ENCODE results near the gene ADCY1. TPM values are rescaled to one million over a fixed set of nuclear protein-coding genes. Genes with fewer than 3 reads are reported as not detected.

Gene ADCY1
- total RNA-seq, 1 donor from 2014 or later, result 2.8 TPM

GRCh38 chr7:45595809-45596664, 21.9 kb downstream of the ADCY1 start:
- no peak for DNase-seq
- no peak overlapping the region for H3K4me3 ChIP-seq
- intact Hi-C loops (cut with micrococcal nuclease), result no loop called here

DNA sequence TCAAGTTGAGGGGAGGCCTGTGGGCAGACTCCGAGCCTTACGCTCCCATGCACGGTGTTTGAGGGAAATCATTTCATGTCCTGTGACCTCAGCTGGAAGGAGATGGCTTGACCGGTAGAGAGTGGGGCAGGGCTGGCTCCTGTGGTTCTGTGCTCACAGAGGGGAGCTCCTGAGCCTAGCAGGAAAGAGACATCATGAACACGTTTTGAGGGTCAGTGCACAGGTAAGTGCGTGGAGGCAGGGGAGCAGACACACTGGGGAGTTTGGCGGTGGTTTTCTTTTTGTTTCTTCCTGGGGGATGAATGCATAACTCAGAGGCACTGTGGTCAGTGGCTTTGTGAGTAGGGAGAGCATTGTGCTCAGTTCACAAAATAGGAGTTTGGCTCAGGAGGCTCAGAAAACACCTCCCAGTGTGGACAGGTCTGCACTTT, 22.5 kb downstream of the ADCY1 start:
- H3K27ac ChIP-seq (replicated peaks), result no peak overlapping the region
- H3K4me1 ChIP-seq, result peaks cover 12% of the 10 kb centered on the region
- no peak overlapping the region for H3K4me3 ChIP-seq
- intact Hi-C loops (cut with micrococcal nuclease), result no loop called here
- no peak for TF ChIP-seq CTCF (IDR thresholded peaks at IDR 0.05; ENCODE audit: borderline replicate concordance)
- no peaks in the 10 kb centered on the region for H3K27me3 ChIP-seq (ENCODE audit: low read depth)
- no peaks in the 10 kb centered on the region for H3K9me3 ChIP-seq (replicated peaks)
- no peaks in the 10 kb centered on the region for H3K36me3 ChIP-seq
- no peak for DNase-seq

More at GRCh38 chr7:45595809-45596664, 21.9 kb downstream of the ADCY1 start:
- TF ChIP-seq CTCF (IDR thresholded peaks at IDR 0.05; ENCODE audit: borderline replicate concordance), result no peak
- Histone ChIP-seq H3K27me3 (ENCODE audit: low read depth) (no peaks in the 10 kb centered on the region), H3K27ac (replicated peaks) (no peak overlapping the region), H3K4me1 (peaks cover 12% of the 10 kb centered on the region), H3K9me3 (replicated peaks) (no peaks in the 10 kb centered on the region), H3K36me3 (no peaks in the 10 kb centered on the region)

DNA sequence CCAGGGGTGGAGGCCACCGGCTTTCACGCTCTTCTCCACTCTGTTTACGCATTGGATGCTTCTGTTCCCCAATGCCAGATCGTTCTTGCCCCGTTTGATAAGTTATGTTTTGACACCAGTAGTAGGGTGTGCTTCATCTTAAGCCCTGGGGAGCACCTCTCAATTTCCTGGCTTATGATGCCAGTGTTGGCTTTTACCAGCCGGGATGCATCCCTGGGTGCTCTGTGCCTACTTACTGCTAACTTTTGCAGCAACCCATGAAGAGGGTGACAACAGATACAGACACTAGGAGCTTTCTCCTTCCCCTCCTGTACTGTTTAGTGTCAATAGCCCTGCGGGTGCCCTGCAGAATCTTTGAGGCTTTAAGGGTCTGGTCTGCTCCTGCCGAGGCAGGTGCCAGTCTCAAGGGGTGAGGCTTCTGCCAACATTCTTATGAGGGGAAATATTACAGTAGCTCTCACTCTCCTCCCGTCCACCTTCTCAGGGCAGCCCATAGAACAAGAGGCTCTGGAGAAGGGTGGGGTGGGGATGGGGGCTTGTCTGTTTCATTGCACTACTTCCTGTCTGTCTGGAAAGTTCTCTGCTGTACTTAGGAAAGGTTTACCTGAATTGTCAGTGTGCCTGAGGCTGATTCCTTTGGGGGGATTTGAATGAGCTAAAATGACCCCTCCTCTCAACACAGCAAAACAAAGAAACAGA, 23.3 kb downstream of the ADCY1 start:
- Histone ChIP-seq H3K9me3 (replicated peaks) (no peaks in the 10 kb centered on the region), H3K4me1 (peaks cover 12% of the 10 kb centered on the region), H3K4me3 (no peak overlapping the region), H3K27ac (replicated peaks) (no peak overlapping the region), H3K27me3 (ENCODE audit: low read depth) (no peaks in the 10 kb centered on the region), H3K36me3 (no peaks in the 10 kb centered on the region)
- no peak for TF ChIP-seq CTCF (IDR thresholded peaks at IDR 0.05; ENCODE audit: borderline replicate concordance)
- intact Hi-C loops (cut with micrococcal nuclease), result no loop called here
- no peak for DNase-seq

- Histone ChIP-seq H3K9me3 (replicated peaks) (peaks cover 3% of the 10 kb centered on the region), H3K4me3 (no peak overlapping the region), H3K36me3 (no peaks in the 10 kb centered on the region), H3K27ac (replicated peaks) (no peak overlapping the region), H3K27me3 (ENCODE audit: low read depth) (no peaks in the 10 kb centered on the region), H3K4me1 (peaks cover 12% of the 10 kb centered on the region)
- TF ChIP-seq CTCF (IDR thresholded peaks at IDR 0.05; ENCODE audit: borderline replicate concordance), result no peak
- intact Hi-C loops (cut with micrococcal nuclease), result no loop called here
- DNase-seq, result no peak
Observed at GRCh38 chr7:45598886-45599520, 24.8 kb downstream of the ADCY1 start.

- peaks cover 14% of the 10 kb centered on the region for H3K9me3 ChIP-seq (replicated peaks)
- H3K27ac ChIP-seq (replicated peaks), result peak overlapping the region; percentile 33
- H3K36me3 ChIP-seq, result no peaks in the 10 kb centered on the region
- H3K4me1 ChIP-seq, result peaks cover 12% of the 10 kb centered on the region
- no peak overlapping the region for H3K4me3 ChIP-seq
- no peak for DNase-seq
- no peaks in the 10 kb centered on the region for H3K27me3 ChIP-seq (ENCODE audit: low read depth)
- no peak for TF ChIP-seq CTCF (IDR thresholded peaks at IDR 0.05; ENCODE audit: borderline replicate concordance)
- intact Hi-C loops (cut with micrococcal nuclease), result no loop called here
Observed at GRCh38 chr7:45599851-45600706, 25.9 kb downstream of the ADCY1 start.
